Measurements from ENCODE around the gene TMEM178A. TPM values are rescaled to one million over a fixed set of nuclear protein-coding genes. Genes with fewer than 3 reads are reported as not detected.

The TMEM178A gene
- total RNA-seq, 2 experiments from 2014 or later: 0.25 to 0.38 TPM

DNA sequence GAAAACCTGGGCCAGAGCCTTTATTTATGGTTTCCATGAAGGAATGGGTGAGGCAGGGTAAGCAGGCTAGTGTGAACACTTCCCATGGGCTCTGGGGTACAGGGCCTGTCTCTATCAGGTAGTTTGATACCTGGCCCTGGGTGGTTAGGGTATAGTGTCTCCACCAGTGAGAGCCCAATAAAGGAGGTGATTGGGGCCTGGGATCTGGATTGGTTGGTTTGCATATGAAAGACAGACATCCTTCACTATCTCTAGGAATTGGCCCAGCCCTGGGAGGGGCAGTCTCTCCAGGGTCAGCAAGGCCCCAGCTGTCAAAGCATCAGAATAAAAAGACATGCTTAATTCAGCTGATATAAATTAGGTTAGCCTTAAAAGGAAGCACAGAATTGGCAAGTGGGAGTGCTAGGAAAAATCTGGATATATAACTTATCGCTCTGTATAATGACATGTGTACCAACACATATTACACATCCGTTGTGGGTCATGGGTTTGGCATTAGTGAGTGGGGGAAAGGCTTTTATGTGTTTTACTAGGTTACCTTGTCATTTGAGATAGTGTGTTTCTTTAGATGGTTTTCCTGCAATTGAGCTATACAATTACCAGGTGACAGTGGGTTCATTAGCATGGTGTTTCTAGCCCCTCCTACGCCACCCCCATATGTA, 18.5 kb upstream of the TMEM178A start:
- Histone ChIP-seq H2AFZ (ENCODE audit: low read length) (no peak overlapping the region), H3K4me1 (ENCODE audit: insufficient read depth, low read length, poor library complexity, severe bottlenecking) (no peaks in the 10 kb centered on the region), H3K36me3 (ENCODE audit: insufficient read depth, low read length) (no peaks in the 10 kb centered on the region), H3K4me2 (ENCODE audit: low read length) (no peak overlapping the region), H3K9me2 (ENCODE audit: insufficient read depth, low read length) (no peaks in the 10 kb centered on the region), H3K27ac (ENCODE audit: low read depth, low read length, poor library complexity, severe bottlenecking) (no peak overlapping the region), H3K9me3 (ENCODE audit: low read length) (no peaks in the 10 kb centered on the region), H3K4me3 (ENCODE audit: low read depth, low read length, poor library complexity, severe bottlenecking) (no peak overlapping the region), H3K79me2 (ENCODE audit: insufficient read depth, low read depth, low read length) (no peaks in the 10 kb centered on the region), H4K20me1 (ENCODE audit: insufficient read depth, low read length) (no peaks in the 10 kb centered on the region)
- intact Hi-C loops (cut with micrococcal nuclease; ENCODE audit: unreplicated experiment): no loop called here
- ChIA-PET POLR2A (no interaction called here), CTCF (ENCODE audit: unreplicated experiment) (no interaction called here)
- TF ChIP-seq EZH2phosphoT487 (IDR thresholded peaks at IDR 0.05; ENCODE audit: borderline replicate concordance, low read depth, low read length): no peak
- TF ChIP-seq, protein P1, sequence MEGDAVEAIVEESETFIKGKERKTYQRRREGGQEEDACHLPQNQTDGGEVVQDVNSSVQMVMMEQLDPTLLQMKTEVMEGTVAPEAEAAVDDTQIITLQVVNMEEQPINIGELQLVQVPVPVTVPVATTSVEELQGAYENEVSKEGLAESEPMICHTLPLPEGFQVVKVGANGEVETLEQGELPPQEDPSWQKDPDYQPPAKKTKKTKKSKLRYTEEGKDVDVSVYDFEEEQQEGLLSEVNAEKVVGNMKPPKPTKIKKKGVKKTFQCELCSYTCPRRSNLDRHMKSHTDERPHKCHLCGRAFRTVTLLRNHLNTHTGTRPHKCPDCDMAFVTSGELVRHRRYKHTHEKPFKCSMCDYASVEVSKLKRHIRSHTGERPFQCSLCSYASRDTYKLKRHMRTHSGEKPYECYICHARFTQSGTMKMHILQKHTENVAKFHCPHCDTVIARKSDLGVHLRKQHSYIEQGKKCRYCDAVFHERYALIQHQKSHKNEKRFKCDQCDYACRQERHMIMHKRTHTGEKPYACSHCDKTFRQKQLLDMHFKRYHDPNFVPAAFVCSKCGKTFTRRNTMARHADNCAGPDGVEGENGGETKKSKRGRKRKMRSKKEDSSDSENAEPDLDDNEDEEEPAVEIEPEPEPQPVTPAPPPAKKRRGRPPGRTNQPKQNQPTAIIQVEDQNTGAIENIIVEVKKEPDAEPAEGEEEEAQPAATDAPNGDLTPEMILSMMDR (conservative IDR thresholded peaks at IDR 0.05; ENCODE audit: low read length): no peak
- no peak for DNase-seq (ENCODE audit: low spot score)
- no TSS peak for BruUV-seq (replicated peaks)

DNA sequence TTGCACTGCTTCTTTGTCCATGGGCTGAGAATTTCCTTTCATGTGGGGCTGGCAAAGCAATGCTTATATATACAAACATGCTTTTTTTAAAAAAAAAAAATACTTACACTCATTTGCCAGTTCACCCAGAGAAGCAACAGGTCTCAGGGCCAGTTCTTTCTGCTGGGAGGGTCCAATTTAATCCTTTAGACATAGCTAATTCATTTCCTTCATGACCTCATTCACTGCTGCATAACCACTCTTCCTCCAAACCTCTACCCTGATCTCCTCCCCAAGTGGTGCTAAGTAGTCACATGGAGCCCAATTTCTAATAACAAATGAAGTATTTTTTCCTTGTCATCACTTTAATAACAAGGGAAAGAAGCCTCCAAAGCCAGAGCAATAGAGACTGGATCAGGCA, 17.1 kb upstream of the TMEM178A start:
- TF ChIP-seq, protein P1 (conservative IDR thresholded peaks at IDR 0.05; ENCODE audit: low read length): no peak
- no peak for TF ChIP-seq EZH2phosphoT487 (IDR thresholded peaks at IDR 0.05; ENCODE audit: borderline replicate concordance, low read depth, low read length)
- BruUV-seq (replicated peaks): no TSS peak
- Histone ChIP-seq H3K27ac (ENCODE audit: low read depth, low read length, poor library complexity, severe bottlenecking) (no peak overlapping the region), H3K79me2 (ENCODE audit: insufficient read depth, low read depth, low read length) (no peaks in the 10 kb centered on the region), H3K9me3 (ENCODE audit: low read length) (no peaks in the 10 kb centered on the region), H2AFZ (ENCODE audit: low read length) (no peak overlapping the region), H3K4me2 (ENCODE audit: low read length) (no peak overlapping the region), H3K9me2 (ENCODE audit: insufficient read depth, low read length) (no peaks in the 10 kb centered on the region), H4K20me1 (ENCODE audit: insufficient read depth, low read length) (no peaks in the 10 kb centered on the region), H3K4me3 (ENCODE audit: low read depth, low read length, poor library complexity, severe bottlenecking) (no peak overlapping the region), H3K4me1 (ENCODE audit: insufficient read depth, low read length, poor library complexity, severe bottlenecking) (no peaks in the 10 kb centered on the region), H3K36me3 (ENCODE audit: insufficient read depth, low read length) (no peaks in the 10 kb centered on the region)
- ChIA-PET CTCF (ENCODE audit: unreplicated experiment) (no interaction called here), POLR2A (interaction anchor here (0.7 kb wide), 1 partner anchor 55 kb away, joined by 3 read pairs; no protein-coding TSS in a partner anchor)
- no peak for DNase-seq (ENCODE audit: low spot score)
- intact Hi-C loops (cut with micrococcal nuclease; ENCODE audit: unreplicated experiment): no loop called here

DNA sequence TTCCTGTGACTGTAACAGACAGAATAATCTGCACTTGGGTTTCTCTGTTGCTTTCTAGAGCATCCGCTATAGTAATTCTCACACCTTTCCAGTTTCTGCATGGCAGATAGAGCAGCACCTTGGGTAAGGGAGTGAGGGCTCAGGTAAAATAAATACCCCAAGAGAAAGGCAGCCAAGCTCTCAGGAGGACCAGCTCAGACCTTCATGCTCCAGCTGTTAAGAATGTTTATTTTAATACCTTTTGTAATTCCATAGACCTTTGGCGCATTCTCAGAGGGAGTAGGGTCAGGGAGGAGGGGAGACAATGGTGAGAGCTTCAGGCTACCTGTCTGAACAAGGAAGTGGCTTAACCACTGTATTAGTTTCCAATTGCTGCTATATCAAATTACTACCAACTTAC, 16.2 kb upstream of the TMEM178A start:
- Histone ChIP-seq H3K79me2 (ENCODE audit: insufficient read depth, low read depth, low read length) (no peaks in the 10 kb centered on the region), H4K20me1 (ENCODE audit: insufficient read depth, low read length) (no peaks in the 10 kb centered on the region), H3K4me1 (ENCODE audit: insufficient read depth, low read length, poor library complexity, severe bottlenecking) (no peaks in the 10 kb centered on the region), H3K9me3 (ENCODE audit: low read length) (no peaks in the 10 kb centered on the region; the same call in 1 of the 2 replicates), H3K36me3 (ENCODE audit: insufficient read depth, low read length) (no peaks in the 10 kb centered on the region), H3K4me3 (ENCODE audit: low read depth, low read length, poor library complexity, severe bottlenecking) (no peak overlapping the region), H3K9me2 (ENCODE audit: insufficient read depth, low read length) (no peaks in the 10 kb centered on the region), H2AFZ (ENCODE audit: low read length) (no peak overlapping the region), H3K4me2 (ENCODE audit: low read length) (no peak overlapping the region), H3K27ac (ENCODE audit: low read depth, low read length, poor library complexity, severe bottlenecking) (no peak overlapping the region)
- TF ChIP-seq EZH2phosphoT487 (IDR thresholded peaks at IDR 0.05; ENCODE audit: borderline replicate concordance, low read depth, low read length): no peak
- TF ChIP-seq, protein P1 (conservative IDR thresholded peaks at IDR 0.05; ENCODE audit: low read length): no peak
- no TSS peak for BruUV-seq (replicated peaks)
- DNase-seq (ENCODE audit: low spot score): no peak
- intact Hi-C loops (cut with micrococcal nuclease; ENCODE audit: unreplicated experiment): no loop called here
- CTCF ChIA-PET (ENCODE audit: unreplicated experiment): no interaction called here
- POLR2A ChIA-PET: interaction anchor here (0.6 kb wide), 1 partner anchor 225 kb away, joined by 6 read pairs; no protein-coding TSS in a partner anchor
